Measurements from ENCODE around the gene COG1. TPM values are rescaled to one million over a fixed set of nuclear protein-coding genes. Genes with fewer than 3 reads are reported as not detected.

Gene COG1
- total and polyA plus RNA-seq, 2 of the 8 experiments (the other 6 are each of a cell fraction or from before 2014, with no cell fraction given), result 11.0 to 19.5 TPM

- CTCF ChIA-PET (ENCODE audit: partially characterized antibody), result interaction anchor here (1.2 to 2.5 kb wide), 7 partner anchors 8 to 484 kb away, joined by 3 to 9 read pairs (median 5); no protein-coding TSS in a partner anchor
- no peak overlapping the region for H4K91ac ChIP-seq (replicated peaks; ENCODE audit: insufficient read length, low read length)
- POLR2A ChIA-PET (ENCODE audit: partially characterized antibody), result interaction anchor here (0.6 kb wide), 1 partner anchor 21 kb away, joined by 3 read pairs; a partner anchor contains a TSS
- H2BK12ac ChIP-seq (ENCODE audit: low read depth, low read length), result no peak overlapping the region
- H3K4ac ChIP-seq (replicated peaks; ENCODE audit: insufficient read length, low read depth, low read length), result no peak overlapping the region
- no peak overlapping the region for H2AFZ ChIP-seq (ENCODE audit: low read length)
- no peak overlapping the region for H2BK5ac ChIP-seq (ENCODE audit: low read depth, low read length)
- peaks cover 0 to 32% of the 10 kb centered on the region in 2 experiments; a peak in 3 of 4 replicates for H3K79me2 ChIP-seq (ENCODE audit: control insufficient read depth in 1 of 2, insufficient read depth in 2 of 2, low read length in 2 of 2)
- DNase-seq (ENCODE audit: low read depth in 1 of 2, low spot score in 2 of 2) (no peak), FAIRE-seq (no peak)
- no peak overlapping the region for H2AK5ac ChIP-seq (ENCODE audit: low read depth, low read length)
- no peaks in the 10 kb centered on the region for H3K9me3 ChIP-seq (ENCODE audit: insufficient read depth in 2 of 2, low read depth in 1 of 2, low read length in 1 of 2)
- no peaks in the 10 kb centered on the region; the same call in 1 of the 2 replicates for H3K79me1 ChIP-seq (ENCODE audit: low read depth, low read length)
- no peak overlapping the region for H3K4me3 ChIP-seq (ENCODE audit: extremely low read depth in 1 of 4, insufficient read depth in 2 of 4, low read depth in 3 of 4, low read length in 4 of 4)
- H4K8ac ChIP-seq (ENCODE audit: extremely low read depth, insufficient read depth, low read length), result no peak overlapping the region
- H3K36me3 ChIP-seq (ENCODE audit: control insufficient read depth in 2 of 4, insufficient read depth in 4 of 4, low read length in 3 of 4), result peaks cover 12 to 41% (median 28%) of the 10 kb centered on the region in 4 experiments; a peak in 7 of 8 replicates
- no peaks in the 10 kb centered on the region for H3K27me3 ChIP-seq (replicated peaks in 1 of 4; ENCODE audit: control insufficient read depth in 3 of 4, extremely low read depth in 1 of 4, insufficient read depth in 3 of 4, low read length in 3 of 4)
- no peak overlapping the region for H3K14ac ChIP-seq (ENCODE audit: insufficient read length)
- H3K4me1 ChIP-seq (replicated peaks in 1 of 4; ENCODE audit: control insufficient read depth in 3 of 4, insufficient read depth in 4 of 4, low read length in 3 of 4), result peaks cover 0 to 4% (median 0%) of the 10 kb centered on the region in 4 experiments; a peak in 2 of 7 replicates
- H3K56ac ChIP-seq (replicated peaks; ENCODE audit: insufficient read length, low read depth, low read length), result no peak overlapping the region
- H3K4me2 ChIP-seq (ENCODE audit: insufficient read depth in 1 of 2, low read depth in 2 of 2, low read length in 2 of 2), result no peak overlapping the region
- H3K9ac ChIP-seq (replicated peaks in 1 of 4; ENCODE audit: extremely low read depth in 1 of 4, low read depth in 3 of 4, low read length in 3 of 4), result no peak overlapping the region
- H3K27ac ChIP-seq (ENCODE audit: low read depth, low read length), result no peak overlapping the region
- no peak overlapping the region for H2BK120ac ChIP-seq (replicated peaks; ENCODE audit: low read depth, low read length)
- WGBS, 2 experiments (ENCODE audit: extremely low coverage in 1 of 2, insufficient coverage in 1 of 2, insufficient read length in 1 of 2, insufficient replicate concordance in 2 of 2, low coverage in 1 of 2, low lambda C conversion rate in 2 of 2, missing lambda C conversion rate in 1 of 2), result 89% methylated on average over 13 of the region's 13 CpGs; no CpG with 5 or more reads in 1 of the 2 experiments
- H2BK20ac ChIP-seq (ENCODE audit: low read length), result no peak overlapping the region
- H3K23ac ChIP-seq (ENCODE audit: insufficient read length), result no peak overlapping the region
- peaks cover 5 to 12% of the 10 kb centered on the region in 2 experiments for H4K20me1 ChIP-seq (replicated peaks in 1 of 2; ENCODE audit: control insufficient read depth in 1 of 2, insufficient read depth in 2 of 2, low read length in 2 of 2)
- no peak overlapping the region for H3K18ac ChIP-seq (ENCODE audit: extremely low read depth, low read length)
- H3K23me2 ChIP-seq (ENCODE audit: low read depth, low read length), result no peaks in the 10 kb centered on the region
- H4K5ac ChIP-seq (ENCODE audit: insufficient read length, low read depth, low read length), result no peak overlapping the region
- no peak overlapping the region for H2BK15ac ChIP-seq (ENCODE audit: low read length)
- no peak for TF ChIP-seq JUND (IDR thresholded peaks at IDR 0.05; ENCODE audit: low read length)
- no peak for TF ChIP-seq BACH1 (IDR thresholded peaks at IDR 0.05; ENCODE audit: low read length)
- no peak for TF ChIP-seq KDM4A (IDR thresholded peaks at IDR 0.05; ENCODE audit: low read depth, low read length, severe bottlenecking)
- no peak for TF ChIP-seq CEBPB (IDR thresholded peaks at IDR 0.05; ENCODE audit: low read depth, low read length)
- no peak for TF ChIP-seq CREB1 (IDR thresholded peaks at IDR 0.05)
- no peak for TF ChIP-seq ASH2L (IDR thresholded peaks at IDR 0.05; ENCODE audit: low read length)
- TF ChIP-seq YY1 (IDR thresholded peaks at IDR 0.05; ENCODE audit: low read depth, low read length), result no peak
- TF ChIP-seq, protein P1, sequence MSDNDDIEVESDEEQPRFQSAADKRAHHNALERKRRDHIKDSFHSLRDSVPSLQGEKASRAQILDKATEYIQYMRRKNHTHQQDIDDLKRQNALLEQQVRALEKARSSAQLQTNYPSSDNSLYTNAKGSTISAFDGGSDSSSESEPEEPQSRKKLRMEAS (IDR thresholded peaks at IDR 0.05), result no peak
- TF ChIP-seq RBBP5 (IDR thresholded peaks at IDR 0.05; ENCODE audit: borderline replicate concordance, low read depth, low read length), result no peak
- no peak for TF ChIP-seq CHD2 (IDR thresholded peaks at IDR 0.05; ENCODE audit: low read length)
- no peak for TF ChIP-seq SP2 (IDR thresholded peaks at IDR 0.05; ENCODE audit: low read length)
- TF ChIP-seq ZNF274 (IDR thresholded peaks at IDR 0.05; ENCODE audit: borderline replicate concordance, extremely low read depth, low read length), result no peak
- TF ChIP-seq PHF8 (conservative IDR thresholded peaks at IDR 0.05; ENCODE audit: low read depth, low read length), result no peak
- no peak for TF ChIP-seq TAF1 (IDR thresholded peaks at IDR 0.05; ENCODE audit: low read depth, low read length)
- no peak for TF ChIP-seq MAFK (IDR thresholded peaks at IDR 0.05; ENCODE audit: low read depth, low read length)
These were observed 18.9 kb downstream of the COG1 start for GRCh38 chr17:73211745-73212144.
